ENCODE results near the gene GPC6.

GRCh38 chr13:94318418-94318817 lies 1091.8 kb downstream of the GPC6 start:
- TF ChIP-seq CTCF (conservative IDR thresholded peaks at IDR 0.05) (no peak), EZH2 (IDR thresholded peaks at IDR 0.05; ENCODE audit: low read depth) (no peak)
